HTR-8/SVneo (cell line): ENCODE data around the gene NKD2.
"Not testable (repeated sequence)": the region's sequence is repeated elsewhere in the genome, so short reads cannot be mapped to it uniquely, and the experiment has no call there.

Experiments used
- DNase-seq: peaks from one replicate; pipeline ENCODE4 v3.0.0; 2011; ENCODE audit warnings: low spot score, mixed read lengths; ENCODE audit not compliant: insufficient read length
- FAIRE-seq: peaks from 2 replicates; lab custom pipeline; 2011; peaks lifted over from hg19 to GRCh38; lab: Jason Lieb, UNC

The NKD2 gene

GRCh38 chr5:1079961-1080360, 71.4 kb downstream of the NKD2 start:
- FAIRE-seq (no peak), DNase-seq (no peak)

GRCh38 chr5:1080432-1080831, 71.8 kb downstream of the NKD2 start:
- FAIRE-seq = no peak

GRCh38 chr5:1081519-1081918, 72.9 kb downstream of the NKD2 start:
- no peak for FAIRE-seq
- DNase-seq = no peak

More at GRCh38 chr5:1080432-1080831, 71.8 kb downstream of the NKD2 start:
- no peak for DNase-seq

GRCh38 chr5:1083026-1083425, 74.4 kb downstream of the NKD2 start:
- not testable (repeated sequence) for FAIRE-seq, DNase-seq

GRCh38 chr5:1083823-1084605, 75.4 kb downstream of the NKD2 start:
- no peak for DNase-seq
- FAIRE-seq = peak; percentile 93

- DNase-seq (no peak), FAIRE-seq (no peak)
Observed at GRCh38 chr5:1085391-1085790, 76.8 kb downstream of the NKD2 start.

- DNase-seq = no peak
- no peak for FAIRE-seq
Observed at GRCh38 chr5:1086137-1086536, 77.5 kb downstream of the NKD2 start.

- no peak for FAIRE-seq
- DNase-seq = no peak
Observed at GRCh38 chr5:1086871-1087270, 78.3 kb downstream of the NKD2 start.

- FAIRE-seq = no peak
- DNase-seq = no peak
Observed at GRCh38 chr5:1087428-1087827, 78.8 kb downstream of the NKD2 start.

- no peak for DNase-seq
- no peak for FAIRE-seq
Observed at GRCh38 chr5:1088031-1088430, 79.4 kb downstream of the NKD2 start.
